ENCODE measurements around the gene CASK. TPM values are rescaled to one million over a fixed set of nuclear protein-coding genes. Genes with fewer than 3 reads are reported as not detected.

The CASK gene
- polyA plus RNA-seq, 1 donor from 2014 or later: 58.3 TPM

DNA sequence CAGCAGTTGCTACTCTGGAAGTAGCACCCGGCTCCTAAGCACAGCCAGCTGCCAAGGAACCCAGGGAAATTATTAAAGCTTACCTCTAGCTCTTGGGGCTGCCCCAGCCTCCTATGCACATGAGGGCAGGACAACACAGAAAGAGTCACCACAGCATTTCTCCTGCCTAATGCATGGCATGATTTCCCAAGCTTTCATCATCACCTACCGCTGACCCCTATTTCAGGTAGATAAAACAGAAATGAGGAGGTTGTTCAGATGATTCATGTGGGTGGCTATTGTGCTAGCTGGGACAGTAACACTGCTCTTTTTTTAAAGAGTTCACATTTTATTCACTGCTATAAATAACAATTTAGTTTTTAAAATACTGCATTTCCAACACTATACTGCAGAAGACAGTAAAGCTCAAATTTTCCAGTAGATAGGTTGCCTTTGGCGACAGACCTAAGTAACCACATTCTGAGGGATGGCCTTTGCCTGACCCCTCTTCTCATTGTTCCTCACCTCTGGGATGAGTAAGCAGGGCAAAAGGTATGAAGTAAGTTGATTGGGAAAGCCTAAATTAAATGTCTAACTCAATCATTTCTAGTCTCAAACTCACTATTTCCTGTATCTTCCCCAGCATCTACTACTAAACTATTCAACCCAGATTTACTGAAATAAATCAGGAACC lies 16.7 kb downstream of the CASK start:
- Histone ChIP-seq H4K20me1 (ENCODE audit: insufficient read depth) (no peaks in the 10 kb centered on the region), H3K27me3 (ENCODE audit: insufficient read depth, low read depth, low read length) (no peaks in the 10 kb centered on the region), H3K9me2 (ENCODE audit: insufficient read depth, low read length) (no peaks in the 10 kb centered on the region), H3K9ac (ENCODE audit: low read length) (no peak overlapping the region), H3K36me3 (ENCODE audit: insufficient read depth, low read length) (no peaks in the 10 kb centered on the region), H3K79me2 (replicated peaks; ENCODE audit: insufficient read depth, low read length) (peaks cover 56% of the 10 kb centered on the region), H3K4me3 (ENCODE audit: low read length) (no peak overlapping the region), H3F3A (ENCODE audit: insufficient read depth, low read length, poor library complexity, severe bottlenecking) (no peaks in the 10 kb centered on the region), H3K27ac (ENCODE audit: low read length) (no peak overlapping the region), H2AFZ (ENCODE audit: low read depth, low read length) (no peak overlapping the region), H3K9me3 (ENCODE audit: low read length) (no peaks in the 10 kb centered on the region), H3K4me2 (ENCODE audit: low read length) (no peak overlapping the region)
- no peak for TF ChIP-seq CTCF (IDR thresholded peaks at IDR 0.05; ENCODE audit: poor library complexity, severe bottlenecking)
- no peak for TF ChIP-seq RAD21 (conservative IDR thresholded peaks at IDR 0.05)
- no peak for TF ChIP-seq MXI1 (conservative IDR thresholded peaks at IDR 0.05; ENCODE audit: poor library complexity, severe bottlenecking)
- no peak for TF ChIP-seq TAF1 (IDR thresholded peaks at IDR 0.05; ENCODE audit: low read depth)
- no peak for TF ChIP-seq POLR2AphosphoS5 (IDR thresholded peaks at IDR 0.05)
- no peak for TF ChIP-seq EP300 (conservative IDR thresholded peaks at IDR 0.05; ENCODE audit: poor library complexity, severe bottlenecking)
- TF ChIP-seq REST (IDR thresholded peaks at IDR 0.05; ENCODE audit: borderline replicate concordance): no peak
- no peak for TF ChIP-seq SMC3 (conservative IDR thresholded peaks at IDR 0.05; ENCODE audit: poor library complexity)
- no peak for TF ChIP-seq EZH2 (IDR thresholded peaks at IDR 0.05; ENCODE audit: borderline replicate concordance, insufficient read depth, low read length, poor library complexity, severe bottlenecking)

- Histone ChIP-seq H2AFZ (ENCODE audit: low read depth, low read length) (no peak overlapping the region), H3K9ac (ENCODE audit: low read length) (no peak overlapping the region)
- TF ChIP-seq MXI1 (conservative IDR thresholded peaks at IDR 0.05; ENCODE audit: poor library complexity, severe bottlenecking): no peak
- TF ChIP-seq CTCF (IDR thresholded peaks at IDR 0.05; ENCODE audit: poor library complexity, severe bottlenecking): no peak
- TF ChIP-seq EZH2 (IDR thresholded peaks at IDR 0.05; ENCODE audit: borderline replicate concordance, insufficient read depth, low read length, poor library complexity, severe bottlenecking): no peak
- no peak for TF ChIP-seq SMC3 (conservative IDR thresholded peaks at IDR 0.05; ENCODE audit: poor library complexity)
- no peak for TF ChIP-seq TAF1 (IDR thresholded peaks at IDR 0.05; ENCODE audit: low read depth)
- no peak for TF ChIP-seq REST (IDR thresholded peaks at IDR 0.05; ENCODE audit: borderline replicate concordance)
- no peak for TF ChIP-seq POLR2AphosphoS5 (IDR thresholded peaks at IDR 0.05)
- no peak for TF ChIP-seq RAD21 (conservative IDR thresholded peaks at IDR 0.05)
- no peak for TF ChIP-seq EP300 (conservative IDR thresholded peaks at IDR 0.05; ENCODE audit: poor library complexity, severe bottlenecking)
These were observed 19.8 kb downstream of the CASK start for GRCh38 chrX:41903544-41903943.

More at GRCh38 chrX:41903544-41903943, 19.8 kb downstream of the CASK start:
- no peaks in the 10 kb centered on the region for H3K27me3 ChIP-seq (ENCODE audit: insufficient read depth, low read depth, low read length)
- H4K20me1 ChIP-seq (ENCODE audit: insufficient read depth): no peaks in the 10 kb centered on the region
- no peak overlapping the region for H3K4me3 ChIP-seq (ENCODE audit: low read length)
- no peak overlapping the region for H3K27ac ChIP-seq (ENCODE audit: low read length)
- H3K36me3 ChIP-seq (ENCODE audit: insufficient read depth, low read length): no peaks in the 10 kb centered on the region
- H3K9me2 ChIP-seq (ENCODE audit: insufficient read depth, low read length): no peaks in the 10 kb centered on the region
- H3K4me2 ChIP-seq (ENCODE audit: low read length): no peak overlapping the region
- H3K9me3 ChIP-seq (ENCODE audit: low read length): no peaks in the 10 kb centered on the region
- H3K79me2 ChIP-seq (replicated peaks; ENCODE audit: insufficient read depth, low read length): peaks cover 36% of the 10 kb centered on the region
- no peaks in the 10 kb centered on the region for H3F3A ChIP-seq (ENCODE audit: insufficient read depth, low read length, poor library complexity, severe bottlenecking)
